ENCODE measurements around the gene MRPL33.
A peak's percentile ranks its signal among the peaks of the same experiment; 100 is the strongest.

MRPL33 gene

GRCh38 chr2:27724191-27724590, 47.3 kb upstream of the MRPL33 start:
- Histone ChIP-seq H3K18ac (ENCODE audit: low read depth in 1 of 2, low read length in 2 of 2) (peak overlapping the region in 1 of 2 experiments; percentile 54), H2BK5ac (ENCODE audit: low read depth, low read length, poor library complexity, severe bottlenecking) (no peak overlapping the region), H3K27ac (ENCODE audit: low read length, poor library complexity, severe bottlenecking) (no peak overlapping the region), H2AFZ (ENCODE audit: low read depth, low read length) (no peak overlapping the region), H4K91ac (ENCODE audit: low read length) (no peak overlapping the region), H3K4me1 (ENCODE audit: control insufficient read depth, insufficient read depth, low read depth, low read length) (peaks cover 30% of the 10 kb centered on the region), H3K23ac (ENCODE audit: low read length in 2 of 2) (no peak overlapping the region), H3K4me2 (ENCODE audit: low read length, poor library complexity, severe bottlenecking) (no peak overlapping the region), H2BK12ac (ENCODE audit: low read length in 2 of 2) (no peak overlapping the region), H2BK120ac (ENCODE audit: low read depth, low read length) (no peak overlapping the region), H3K4ac (ENCODE audit: low read depth in 1 of 2, low read length in 2 of 2) (no peak overlapping the region), H3K27me3 (ENCODE audit: control insufficient read depth in 1 of 2, insufficient read depth in 1 of 2, low read length in 2 of 2) (no peaks in the 10 kb centered on the region), H2BK15ac (ENCODE audit: low read depth, poor library complexity, severe bottlenecking) (no peak overlapping the region), H3K9ac (ENCODE audit: low read length) (peak overlapping the region; percentile 51), H3K79me1 (replicated peaks; ENCODE audit: low read length, poor library complexity, severe bottlenecking) (no peaks in the 10 kb centered on the region), H4K8ac (ENCODE audit: low read length) (no peak overlapping the region), H3K14ac (ENCODE audit: low read length in 2 of 2) (no peak overlapping the region), H3K9me3 (ENCODE audit: control insufficient read depth, low read length) (no peaks in the 10 kb centered on the region), H2AK5ac (ENCODE audit: low read length, severe bottlenecking) (peak overlapping the region; percentile 84), H3K4me3 (ENCODE audit: insufficient read depth in 1 of 2, low read depth in 1 of 2, low read length in 2 of 2) (no peak overlapping the region), H3K36me3 (ENCODE audit: control insufficient read depth in 1 of 2, insufficient read depth in 2 of 2, low read depth in 1 of 2, low read length in 2 of 2) (no peaks in the 10 kb centered on the region)
- DNase-seq: no peak
- WGBS: 67% methylated on average over 1 of the region's 3 CpGs

- Histone ChIP-seq H2BK12ac (ENCODE audit: low read length in 2 of 2) (peak overlapping the region in 1 of 2 experiments; percentile 35), H3K9me3 (ENCODE audit: control insufficient read depth, low read length) (no peaks in the 10 kb centered on the region), H3K18ac (ENCODE audit: low read depth in 1 of 2, low read length in 2 of 2) (no peak overlapping the region), H2BK15ac (ENCODE audit: low read depth, poor library complexity, severe bottlenecking) (no peak overlapping the region), H3K27me3 (ENCODE audit: control insufficient read depth in 1 of 2, insufficient read depth in 1 of 2, low read length in 2 of 2) (no peaks in the 10 kb centered on the region), H3K79me1 (replicated peaks; ENCODE audit: low read length, poor library complexity, severe bottlenecking) (no peaks in the 10 kb centered on the region), H3K36me3 (ENCODE audit: control insufficient read depth in 1 of 2, insufficient read depth in 2 of 2, low read depth in 1 of 2, low read length in 2 of 2) (no peaks in the 10 kb centered on the region), H4K91ac (ENCODE audit: low read length) (no peak overlapping the region), H4K8ac (ENCODE audit: low read length) (no peak overlapping the region), H2BK120ac (ENCODE audit: low read depth, low read length) (no peak overlapping the region), H3K27ac (ENCODE audit: low read length, poor library complexity, severe bottlenecking) (peak overlapping the region; percentile 71), H3K4me3 (ENCODE audit: insufficient read depth in 1 of 2, low read depth in 1 of 2, low read length in 2 of 2) (no peak overlapping the region), H2AFZ (ENCODE audit: low read depth, low read length) (no peak overlapping the region), H3K4me1 (ENCODE audit: control insufficient read depth, insufficient read depth, low read depth, low read length) (peaks cover 31% of the 10 kb centered on the region), H2BK5ac (ENCODE audit: low read depth, low read length, poor library complexity, severe bottlenecking) (peak overlapping the region; percentile 68), H3K9ac (ENCODE audit: low read length) (peak overlapping the region; percentile 51), H3K4me2 (ENCODE audit: low read length, poor library complexity, severe bottlenecking) (no peak overlapping the region), H3K4ac (ENCODE audit: low read depth in 1 of 2, low read length in 2 of 2) (no peak overlapping the region), H2AK5ac (ENCODE audit: low read length, severe bottlenecking) (peak overlapping the region; percentile 98), H3K23ac (ENCODE audit: low read length in 2 of 2) (no peak overlapping the region), H3K14ac (ENCODE audit: low read length in 2 of 2) (no peak overlapping the region)
- 62% methylated on average over 5 of the region's 5 CpGs for WGBS
- DNase-seq: peak; percentile 49
These were observed 46.4 kb upstream of the MRPL33 start for GRCh38 chr2:27724905-27725701.

- H3K27me3 ChIP-seq (ENCODE audit: control insufficient read depth in 1 of 2, insufficient read depth in 1 of 2, low read length in 2 of 2): no peaks in the 10 kb centered on the region
- peak overlapping the region; percentile 11 for H2AK5ac ChIP-seq (ENCODE audit: low read length, severe bottlenecking)
- H4K91ac ChIP-seq (ENCODE audit: low read length): no peak overlapping the region
- H2BK120ac ChIP-seq (ENCODE audit: low read depth, low read length): no peak overlapping the region
- no peak overlapping the region for H3K27ac ChIP-seq (ENCODE audit: low read length, poor library complexity, severe bottlenecking)
- H3K14ac ChIP-seq (ENCODE audit: low read length in 2 of 2): peak overlapping the region in 1 of 2 experiments; percentile 90
- no peak overlapping the region for H2AFZ ChIP-seq (ENCODE audit: low read depth, low read length)
- H2BK5ac ChIP-seq (ENCODE audit: low read depth, low read length, poor library complexity, severe bottlenecking): no peak overlapping the region
- H3K18ac ChIP-seq (ENCODE audit: low read depth in 1 of 2, low read length in 2 of 2): no peak overlapping the region
- WGBS: 82% methylated on average over 7 of the region's 9 CpGs
- no peak overlapping the region for H3K23ac ChIP-seq (ENCODE audit: low read length in 2 of 2)
- no peak overlapping the region for H3K4me3 ChIP-seq (ENCODE audit: insufficient read depth in 1 of 2, low read depth in 1 of 2, low read length in 2 of 2)
- peaks cover 26% of the 10 kb centered on the region for H3K4me1 ChIP-seq (ENCODE audit: control insufficient read depth, insufficient read depth, low read depth, low read length)
- DNase-seq: no peak
- no peak overlapping the region for H3K4me2 ChIP-seq (ENCODE audit: low read length, poor library complexity, severe bottlenecking)
- H4K8ac ChIP-seq (ENCODE audit: low read length): no peak overlapping the region
- H2BK12ac ChIP-seq (ENCODE audit: low read length in 2 of 2): no peak overlapping the region
- H3K36me3 ChIP-seq (ENCODE audit: control insufficient read depth in 1 of 2, insufficient read depth in 2 of 2, low read depth in 1 of 2, low read length in 2 of 2): no peaks in the 10 kb centered on the region
- no peak overlapping the region for H3K4ac ChIP-seq (ENCODE audit: low read depth in 1 of 2, low read length in 2 of 2)
- H2BK15ac ChIP-seq (ENCODE audit: low read depth, poor library complexity, severe bottlenecking): no peak overlapping the region
- no peaks in the 10 kb centered on the region for H3K9me3 ChIP-seq (ENCODE audit: control insufficient read depth, low read length)
- H3K79me1 ChIP-seq (replicated peaks; ENCODE audit: low read length, poor library complexity, severe bottlenecking): no peaks in the 10 kb centered on the region
- H3K9ac ChIP-seq (ENCODE audit: low read length): no peak overlapping the region
These were observed 44.3 kb upstream of the MRPL33 start for GRCh38 chr2:27727257-27727656.

GRCh38 chr2:27728081-27728858, 43.2 kb upstream of the MRPL33 start:
- Histone ChIP-seq H3K27ac (ENCODE audit: low read length, poor library complexity, severe bottlenecking) (peak overlapping the region; percentile 8), H3K36me3 (ENCODE audit: control insufficient read depth in 1 of 2, insufficient read depth in 2 of 2, low read depth in 1 of 2, low read length in 2 of 2) (no peaks in the 10 kb centered on the region), H2BK15ac (ENCODE audit: low read depth, poor library complexity, severe bottlenecking) (no peak overlapping the region), H3K9me3 (ENCODE audit: control insufficient read depth, low read length) (no peaks in the 10 kb centered on the region), H3K14ac (ENCODE audit: low read length in 2 of 2) (no peak overlapping the region), H3K27me3 (ENCODE audit: control insufficient read depth in 1 of 2, insufficient read depth in 1 of 2, low read length in 2 of 2) (no peaks in the 10 kb centered on the region), H4K8ac (ENCODE audit: low read length) (no peak overlapping the region), H3K9ac (ENCODE audit: low read length) (no peak overlapping the region), H3K18ac (ENCODE audit: low read depth in 1 of 2, low read length in 2 of 2) (peak overlapping the region; percentile 3 to 18), H3K4me3 (ENCODE audit: insufficient read depth in 1 of 2, low read depth in 1 of 2, low read length in 2 of 2) (no peak overlapping the region), H2AFZ (ENCODE audit: low read depth, low read length) (no peak overlapping the region), H2BK5ac (ENCODE audit: low read depth, low read length, poor library complexity, severe bottlenecking) (no peak overlapping the region), H3K4me2 (ENCODE audit: low read length, poor library complexity, severe bottlenecking) (no peak overlapping the region), H2BK120ac (ENCODE audit: low read depth, low read length) (no peak overlapping the region), H3K4ac (ENCODE audit: low read depth in 1 of 2, low read length in 2 of 2) (no peak overlapping the region), H3K23ac (ENCODE audit: low read length in 2 of 2) (no peak overlapping the region), H3K79me1 (replicated peaks; ENCODE audit: low read length, poor library complexity, severe bottlenecking) (no peaks in the 10 kb centered on the region), H4K91ac (ENCODE audit: low read length) (peak overlapping the region; percentile 3), H2BK12ac (ENCODE audit: low read length in 2 of 2) (peak overlapping the region in 1 of 2 experiments; percentile 28), H3K4me1 (ENCODE audit: control insufficient read depth, insufficient read depth, low read depth, low read length) (peaks cover 26% of the 10 kb centered on the region), H2AK5ac (ENCODE audit: low read length, severe bottlenecking) (peak overlapping the region; percentile 79)
- WGBS: 82% methylated on average over 5 of the region's 5 CpGs
- DNase-seq: no peak
